Ammon's horn (tissue), 1 donor: ENCODE measurements around the gene CABCOCO1.

Source experiments
- DNase-seq: peaks from one replicate; pipeline ENCODE4 v3.0.0-alpha.2; 2016; ENCODE audit warnings: low spot score

CABCOCO1 gene

GRCh38 chr10:61757001-61757400 is 94.3 kb downstream of the CABCOCO1 start:
- DNase-seq, result no peak

GRCh38 chr10:61757525-61758397 is 95.0 kb downstream of the CABCOCO1 start:
- no peak for DNase-seq

GRCh38 chr10:61758433-61758832 is 95.7 kb downstream of the CABCOCO1 start:
- no peak for DNase-seq

DNA sequence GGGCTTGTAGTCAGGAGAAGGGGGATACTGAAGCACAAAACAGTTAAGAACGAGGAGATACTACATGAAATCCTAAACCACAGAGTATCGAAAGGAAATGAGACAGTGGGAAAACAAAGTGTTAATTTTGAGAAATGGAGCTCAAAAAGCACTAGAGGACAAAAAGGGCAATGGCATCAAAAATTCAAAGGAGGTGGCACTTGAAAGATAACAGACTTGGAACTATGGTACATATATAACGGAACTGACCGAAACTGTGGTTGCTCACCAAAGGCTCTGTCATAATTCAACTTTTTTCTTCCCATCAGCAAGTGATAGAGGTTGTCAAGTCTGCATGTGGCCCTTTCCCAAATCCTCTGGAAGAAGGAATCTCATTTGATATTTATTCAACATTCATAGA is 97.0 kb downstream of the CABCOCO1 start:
- no peak for DNase-seq

- DNase-seq, result no peak
These were observed 98.5 kb downstream of the CABCOCO1 start for GRCh38 chr10:61760943-61761824.

GRCh38 chr10:61761825-61762217 is 99.1 kb downstream of the CABCOCO1 start:
- DNase-seq, result peak; percentile 27

DNA sequence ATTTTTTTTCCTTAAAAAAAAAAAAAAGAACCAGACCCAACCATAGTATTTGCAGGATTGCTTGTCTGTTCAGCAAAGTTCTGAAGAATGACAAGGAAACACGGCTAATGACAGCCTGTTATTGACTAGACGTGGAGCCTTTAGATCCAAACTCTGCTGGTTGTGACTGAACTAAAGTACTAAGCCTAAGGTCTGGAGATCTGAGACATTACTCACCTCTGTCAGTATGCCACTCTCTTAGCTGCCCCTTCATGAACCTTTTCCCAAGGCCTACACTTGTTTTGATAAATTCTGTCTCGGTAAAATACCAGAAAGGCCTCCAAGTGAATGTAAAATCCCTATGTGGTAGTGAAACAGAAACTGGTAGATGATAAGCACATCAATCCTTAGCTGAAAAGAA is 101.0 kb downstream of the CABCOCO1 start:
- DNase-seq, result no peak

DNA sequence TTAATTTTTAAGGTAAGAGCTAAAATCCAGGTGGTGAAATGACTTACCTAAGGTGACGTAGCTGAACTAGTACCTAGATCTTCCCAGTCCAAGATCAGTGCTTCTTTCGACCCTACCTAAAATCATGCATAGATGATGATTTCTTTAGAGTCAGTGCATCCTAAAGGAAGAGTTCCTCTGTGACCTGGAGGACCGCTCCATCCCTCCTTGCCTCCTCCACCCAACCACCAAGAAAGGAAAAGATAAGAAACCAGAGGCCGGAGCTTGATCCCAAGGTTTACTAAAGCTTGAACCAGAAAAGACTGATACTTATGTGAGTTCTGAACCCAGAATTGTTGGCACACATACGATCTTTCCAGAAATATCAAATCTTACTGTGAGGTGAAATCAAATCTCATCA is 101.8 kb downstream of the CABCOCO1 start:
- no peak for DNase-seq

DNA sequence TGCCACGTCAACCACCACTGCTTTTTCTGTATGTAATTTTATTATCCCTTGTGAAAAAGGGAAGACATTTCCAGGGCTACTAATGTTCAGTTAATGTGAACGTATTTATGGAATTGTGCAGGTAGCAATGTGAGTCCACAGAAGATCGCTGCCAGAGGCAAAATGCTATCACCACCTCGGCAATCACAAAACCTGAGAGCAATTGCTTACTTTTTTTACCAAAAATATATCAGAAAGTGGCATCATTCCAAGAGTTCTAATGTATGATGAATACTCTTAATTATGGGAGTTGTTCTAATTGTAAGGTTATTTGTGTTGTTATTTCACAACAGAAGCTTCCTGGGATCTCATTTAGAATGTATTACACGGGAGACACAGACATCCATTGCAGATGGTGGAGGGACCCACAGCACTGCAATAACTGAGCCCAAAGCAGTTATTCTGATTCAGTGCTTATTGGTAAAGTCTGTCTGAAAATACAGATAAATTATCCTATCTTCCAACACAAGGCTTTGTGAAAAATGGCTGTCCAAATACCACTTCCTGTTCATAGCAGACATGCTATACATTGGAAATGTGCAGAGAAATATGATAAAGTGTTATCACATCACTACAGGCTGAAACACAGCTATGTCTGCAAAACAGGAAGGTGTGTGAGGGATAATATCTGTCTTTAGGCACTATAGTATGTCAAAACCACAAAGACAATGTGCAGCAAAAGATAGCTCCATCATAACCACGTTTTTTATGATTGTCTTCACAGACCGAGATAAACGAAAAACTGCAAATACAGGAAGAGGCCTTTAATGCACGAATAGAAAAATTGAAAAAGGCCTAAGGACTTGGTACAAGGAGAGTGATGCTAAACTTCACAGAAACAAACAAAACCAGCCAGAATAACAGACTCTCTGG is 102.7 kb downstream of the CABCOCO1 start:
- no peak for DNase-seq

- no peak for DNase-seq
These were observed 104.2 kb downstream of the CABCOCO1 start for GRCh38 chr10:61766927-61767326.

DNA sequence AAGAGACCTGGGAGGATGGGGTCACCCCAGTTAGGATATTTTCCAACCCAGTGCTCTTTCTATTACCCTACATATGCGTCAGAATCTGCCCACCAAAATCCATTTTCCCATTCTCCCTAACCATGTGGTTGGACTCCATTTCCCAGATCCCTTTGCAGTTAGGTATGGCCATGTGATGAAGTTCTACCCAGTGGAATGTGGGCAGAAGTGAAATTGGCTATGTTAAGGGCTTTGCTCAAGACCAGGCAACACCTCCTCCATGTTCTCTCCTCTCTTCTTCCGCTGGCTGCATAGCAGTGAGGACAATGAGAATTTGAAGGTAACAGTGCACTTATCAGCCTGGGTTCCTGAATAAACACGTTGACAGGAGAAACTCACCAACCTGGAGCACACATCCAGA is 111.3 kb downstream of the CABCOCO1 start:
- DNase-seq, result no peak

- no peak for DNase-seq
These were observed 112.4 kb downstream of the CABCOCO1 start for GRCh38 chr10:61775111-61775510.

DNA sequence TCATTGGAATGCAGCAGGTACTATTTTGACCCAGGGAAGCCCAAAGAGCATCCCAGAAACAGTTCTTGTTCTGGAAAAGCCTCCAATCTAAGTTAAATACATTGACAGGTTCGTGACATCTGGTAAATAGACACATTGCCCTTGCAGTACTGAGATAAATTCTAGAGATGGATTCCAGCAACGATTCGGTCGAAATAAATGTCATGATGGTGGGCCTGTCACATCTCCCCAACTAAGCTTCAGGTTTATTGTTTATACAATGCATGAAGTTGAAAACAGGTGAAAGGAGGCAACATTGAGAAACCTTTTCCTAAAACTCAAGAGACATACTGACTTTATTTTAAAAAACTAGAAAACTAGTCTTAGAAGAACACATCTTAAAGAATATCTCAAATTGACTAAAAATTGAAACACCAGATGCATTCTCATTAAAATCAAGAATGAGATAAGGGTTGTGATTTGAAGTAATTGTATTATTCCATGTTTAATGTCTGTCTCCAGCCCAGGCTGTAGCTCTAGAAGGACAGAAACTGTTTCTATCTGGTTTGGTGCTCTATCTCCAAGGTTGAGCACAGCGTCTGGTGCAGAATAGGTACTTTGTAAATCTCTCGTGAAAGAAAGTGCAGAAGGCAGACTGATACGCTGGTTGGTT is 114.0 kb downstream of the CABCOCO1 start:
- no peak for DNase-seq

DNA sequence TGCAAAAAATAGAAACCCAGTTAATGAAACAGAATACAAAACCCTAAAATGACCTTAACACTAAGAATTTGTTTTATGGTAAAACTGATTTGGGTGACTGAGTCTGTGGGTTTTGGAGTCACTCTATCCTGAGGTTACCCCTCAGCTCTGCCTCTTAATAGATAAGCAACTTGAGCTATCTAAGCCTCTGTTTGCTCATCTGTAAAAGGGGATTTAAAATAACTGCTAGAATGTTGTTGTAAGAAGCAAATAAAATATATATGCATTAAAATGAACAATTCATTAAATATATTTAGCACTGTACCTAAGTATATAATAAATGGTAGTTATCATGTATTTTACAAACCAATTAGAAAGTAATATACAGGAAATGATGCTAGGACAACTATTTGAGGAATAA is 115.4 kb downstream of the CABCOCO1 start:
- DNase-seq, result no peak

GRCh38 chr10:61779276-61779675 is 116.5 kb downstream of the CABCOCO1 start:
- no peak for DNase-seq

DNA sequence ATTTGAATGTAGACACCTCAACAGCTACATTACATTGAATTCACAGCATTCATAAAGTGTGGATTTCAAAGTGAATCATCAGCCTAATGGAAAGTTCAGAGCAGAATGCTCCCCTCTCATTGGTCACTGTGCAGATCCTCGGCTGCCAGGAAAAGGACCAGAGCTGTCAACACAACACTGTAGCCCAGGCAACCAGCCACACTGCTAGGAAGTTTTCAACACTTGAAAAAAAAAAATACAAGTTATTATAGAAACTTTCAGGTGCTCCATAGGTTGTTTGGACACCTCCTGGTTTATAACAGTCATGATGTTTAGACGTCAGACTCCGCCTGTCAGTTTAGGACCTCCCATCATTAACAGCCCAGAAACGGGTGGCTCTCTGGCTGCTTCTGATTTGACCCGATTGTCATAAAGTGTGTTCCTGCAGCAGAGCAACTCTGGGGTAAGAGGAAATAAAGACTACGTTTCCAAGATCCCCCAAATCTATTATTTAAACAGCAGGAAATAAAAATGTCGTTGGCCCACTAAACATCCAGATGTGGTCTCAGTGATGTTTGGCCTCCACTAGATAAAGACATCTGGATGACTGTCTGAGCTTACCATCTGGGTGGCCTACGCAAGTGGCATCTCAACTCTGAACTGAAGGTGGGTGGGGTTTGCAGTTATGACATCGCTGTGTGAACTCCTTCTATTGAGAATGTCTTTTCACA is 117.4 kb downstream of the CABCOCO1 start:
- no peak for DNase-seq

DNA sequence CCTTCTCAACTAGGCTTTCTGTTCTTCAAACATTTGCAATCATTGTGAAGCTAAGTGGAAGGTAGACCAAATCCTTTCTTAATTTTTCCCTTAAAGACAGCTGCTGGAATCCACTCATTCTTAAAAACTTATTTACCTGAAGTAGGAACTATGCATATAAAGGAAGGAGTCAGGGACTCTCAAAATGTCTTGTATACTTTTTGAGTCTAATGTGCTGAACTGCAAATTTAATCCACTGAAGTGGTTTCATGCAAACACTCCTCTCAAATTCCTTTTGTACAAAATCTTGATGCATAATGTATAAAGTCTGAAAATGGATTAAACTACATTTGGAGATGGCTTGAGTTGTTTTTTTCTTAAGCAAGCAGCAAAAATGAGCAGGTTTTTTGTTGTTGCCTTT is 118.0 kb downstream of the CABCOCO1 start:
- no peak for DNase-seq

DNA sequence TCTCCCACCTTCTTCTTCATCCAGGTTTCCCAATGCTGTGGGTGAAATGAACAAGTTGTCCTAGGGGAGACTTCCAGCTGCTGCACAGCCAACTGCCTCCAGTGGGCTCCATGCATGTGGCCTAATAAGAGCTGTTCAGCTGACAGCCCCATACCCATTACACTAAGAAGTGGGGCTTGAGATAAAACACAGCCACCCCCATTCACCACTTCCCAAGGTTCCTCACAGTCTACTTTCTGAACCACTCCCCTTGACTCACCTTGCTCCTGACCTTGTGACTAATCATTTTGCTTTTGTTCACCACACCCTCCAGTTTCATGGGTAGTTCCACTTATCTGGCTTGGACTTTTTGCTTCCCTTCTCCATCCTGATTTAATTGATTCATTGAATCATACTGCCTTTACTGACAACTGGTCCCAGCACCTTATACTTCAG is 119.3 kb downstream of the CABCOCO1 start:
- DNase-seq, result no peak

DNA sequence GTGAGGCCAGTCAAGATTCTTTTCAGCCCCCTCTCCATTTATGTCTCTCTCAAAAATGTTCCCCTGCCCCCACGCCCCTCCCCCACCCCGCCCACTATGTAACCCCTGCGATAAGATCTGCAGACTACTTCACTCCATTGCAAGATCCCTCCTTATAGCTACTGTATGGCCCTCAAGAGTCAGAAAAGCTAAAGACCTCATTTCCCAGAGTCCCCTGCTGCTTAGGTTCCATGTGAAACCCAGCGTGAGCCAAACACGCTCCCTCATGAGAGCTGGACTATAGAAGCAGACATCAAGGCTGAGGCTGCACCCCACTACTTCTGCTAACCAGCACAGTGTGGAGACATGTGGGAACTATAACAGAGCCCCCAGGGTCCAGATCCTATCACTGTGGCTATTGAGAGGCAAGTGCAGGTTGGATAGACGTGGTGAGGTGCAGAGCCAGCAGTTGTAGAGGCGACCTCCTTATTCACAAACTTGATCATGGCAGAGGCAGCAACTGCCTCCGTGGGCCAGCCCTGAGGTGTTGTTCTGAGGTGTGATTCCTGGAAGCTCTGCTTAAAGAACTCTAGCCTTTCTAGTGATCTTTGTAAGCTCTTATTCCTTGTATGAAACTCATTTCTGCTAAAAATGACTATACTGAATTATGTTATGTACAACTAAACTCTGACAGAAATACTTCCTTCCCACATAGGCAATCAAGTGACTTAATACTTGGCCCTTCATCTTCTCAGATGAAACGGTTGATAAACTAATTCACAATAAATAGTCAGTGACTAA is 121.8 kb downstream of the CABCOCO1 start:
- DNase-seq, result no peak
